AG04450 (cell line): ENCODE data around the gene MLANA. TPM values are rescaled to one million over a fixed set of nuclear protein-coding genes. Genes with fewer than 3 reads are reported as not detected.
"Not testable (repeated sequence)": the region's sequence is repeated elsewhere in the genome, so short reads cannot be mapped to it uniquely, and the experiment has no call there.

Source experiments
- CTCF ChIA-PET: fragments of 300-600, 350-600 bp; formaldehyde crosslinking; extraction: SDS; loops from one replicate; lab custom pipeline; 2022; ENCODE audit warnings: antibody characterized with exemption, inconsistent platforms; lab: Charles Lee
- POLR2A ChIA-PET: fragments of 350-600 bp; formaldehyde crosslinking; extraction: SDS; loops from one replicate; lab custom pipeline; 2021; ENCODE audit warnings: antibody characterized with exemption, inconsistent platforms; lab: Yijun Ruan, JAX
- DNase-seq: peaks from one replicate; pipeline ENCODE4 v3.0.0-alpha.2; 2011; ENCODE audit warnings: low read depth, low spot score
- H3K27ac ChIP-seq: one replicate; pipeline ENCODE4 v1.5.1; 2012; ENCODE audit warnings: low read depth, low read length, control low read depth
- H3K27me3 ChIP-seq: one replicate; pipeline ENCODE4 v1.6.0; 2012; ENCODE audit warnings: low read length; ENCODE audit not compliant: control insufficient read depth, insufficient read depth
- H3K4me3 ChIP-seq: 2 replicates; pipeline ENCODE4 v1.5.1; 2011; ENCODE audit warnings: mild to moderate bottlenecking, low read depth, low read length, control low read depth
- H3K9me3 ChIP-seq: 2 replicates; pipeline ENCODE4 v1.5.1; 2012; ENCODE audit warnings: low read length; ENCODE audit not compliant: control insufficient read depth, insufficient read depth
- CTCF ChIP-seq: IDR thresholded peaks from 2 replicates; pipeline ENCODE4 v1.5.1; 2011; ENCODE audit warnings: low read depth, low read length, control low read depth, inconsistent platforms
- polyA plus RNA-seq: library from polyadenylated mRNA; depleted of rRNA; stranded (reverse); fragments of >200 nt; gene quantifications from 2 replicates; pipeline ENCODE4 v1.2.3, GENCODE V29; 2011

MLANA gene
- polyA plus RNA-seq, 1 experiment = not detected

- Histone ChIP-seq H3K27ac (no peak overlapping the region), H3K9me3 (no peaks in the 10 kb centered on the region; the same call in 1 of the 2 replicates), H3K27me3 (no peaks in the 10 kb centered on the region), H3K4me3 (no peak overlapping the region)
- TF ChIP-seq CTCF = no peak
- POLR2A ChIA-PET = interaction anchor here (0.6 to 0.7 kb wide), 2 partner anchors 136 to 137 kb away, joined by 4 to 9 read pairs; partner anchors contain the start of gene RANBP6
- DNase-seq = no peak
- CTCF ChIA-PET = interaction anchor here (1.2 to 2.1 kb wide), 3 partner anchors 9 to 426 kb away, joined by 3 to 6 read pairs (median 5); no protein-coding TSS in a partner anchor
These were observed 11.1 kb upstream of the MLANA start for GRCh38 chr9:5879419-5880181.

GRCh38 chr9:5882244-5883012, 8.3 kb upstream of the MLANA start:
- H3K27me3 ChIP-seq, CTCF ChIA-PET, H3K4me3 ChIP-seq, POLR2A ChIA-PET, H3K9me3 ChIP-seq, DNase-seq, H3K27ac ChIP-seq: not testable (repeated sequence)

- CTCF ChIA-PET = interaction anchor here (1.1 to 3.1 kb wide), 4 partner anchors 11 to 422 kb away, joined by 4 to 25 read pairs (median 14); partner anchors contain the start of gene RANBP6
These were observed 6.5 kb upstream of the MLANA start for GRCh38 chr9:5884191-5884590.

GRCh38 chr9:5886114-5886939, 4.4 kb upstream of the MLANA start:
- Histone ChIP-seq H3K27ac (no peak overlapping the region), H3K9me3 (no peaks in the 10 kb centered on the region), H3K27me3 (peaks cover 9% of the 10 kb centered on the region), H3K4me3 (no peak overlapping the region)
- peak; percentile 97 for TF ChIP-seq CTCF
- POLR2A ChIA-PET = no interaction called here
- CTCF ChIA-PET = interaction anchor here (0.5 to 4.7 kb wide), 55 partner anchors 9 to 465 kb away, joined by 3 to 108 read pairs (median 4); partner anchors contain the start of genes ERMP1 and RANBP6
- peak; percentile 23 for DNase-seq

More at GRCh38 chr9:5884191-5884590, 6.5 kb upstream of the MLANA start:
- POLR2A ChIA-PET = no interaction called here
- no peak for TF ChIP-seq CTCF
- Histone ChIP-seq H3K9me3 (no peaks in the 10 kb centered on the region), H3K27me3 (peaks cover 9% of the 10 kb centered on the region), H3K27ac (no peak overlapping the region), H3K4me3 (no peak overlapping the region)
- no peak for DNase-seq

GRCh38 chr9:5892456-5893133, 1.9 kb downstream of the MLANA start:
- Histone ChIP-seq H3K4me3 (no peak overlapping the region), H3K9me3 (no peaks in the 10 kb centered on the region), H3K27ac (no peak overlapping the region), H3K27me3 (peaks cover 5% of the 10 kb centered on the region)
- TF ChIP-seq CTCF = no peak
- CTCF ChIA-PET = no interaction called here
- POLR2A ChIA-PET = no interaction called here
- DNase-seq = no peak
